GM12864 (cell line): Measurements from ENCODE around the gene XAGE1B.
"Not testable (repeated sequence)": the region's sequence is repeated elsewhere in the genome, so short reads cannot be mapped to it uniquely, and the experiment has no call there.

Experiments used
- DNase-seq: peaks from one replicate; pipeline ENCODE4 v3.0.0-alpha.2; 2011; ENCODE audit warnings: low read depth
- H3K4me3 ChIP-seq: 2 replicates; pipeline ENCODE4 v1.5.1; 2011; ENCODE audit warnings: mild to moderate bottlenecking, low read depth, low read length, control low read depth
- TF ChIP-seq, protein P1 (sequence below): IDR thresholded peaks from 2 replicates; pipeline ENCODE4 v1.5.1; 2011; ENCODE audit warnings: low read depth, mild to moderate bottlenecking, moderate library complexity, low read length, control low read depth, inconsistent platforms; ENCODE audit errors: missing control alignments

XAGE1B gene

DNA sequence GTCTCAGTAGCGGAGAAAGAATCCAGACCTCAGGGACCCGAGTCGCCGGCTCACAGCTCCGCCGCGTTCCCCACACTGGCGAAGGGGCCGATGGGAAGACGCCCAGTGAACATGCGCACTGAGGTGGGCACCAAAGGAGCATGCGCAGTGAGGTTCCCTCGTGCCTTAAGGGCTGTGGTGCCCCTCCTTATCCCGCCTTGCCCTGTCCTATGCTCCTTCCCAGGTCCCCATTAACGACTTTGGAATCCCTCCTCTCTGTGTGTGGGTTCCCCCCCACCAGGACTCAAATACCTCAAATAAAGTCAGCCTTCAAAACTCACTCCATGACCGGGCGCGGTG is at the start of gene XAGE1B:
TSS of gene XAGE1B (minus strand) at position 77 of the 339 bp plus-strand sequence. CDS start 1,536 bp downstream, outside the sequence.
- not testable (repeated sequence) for DNase-seq

DNA sequence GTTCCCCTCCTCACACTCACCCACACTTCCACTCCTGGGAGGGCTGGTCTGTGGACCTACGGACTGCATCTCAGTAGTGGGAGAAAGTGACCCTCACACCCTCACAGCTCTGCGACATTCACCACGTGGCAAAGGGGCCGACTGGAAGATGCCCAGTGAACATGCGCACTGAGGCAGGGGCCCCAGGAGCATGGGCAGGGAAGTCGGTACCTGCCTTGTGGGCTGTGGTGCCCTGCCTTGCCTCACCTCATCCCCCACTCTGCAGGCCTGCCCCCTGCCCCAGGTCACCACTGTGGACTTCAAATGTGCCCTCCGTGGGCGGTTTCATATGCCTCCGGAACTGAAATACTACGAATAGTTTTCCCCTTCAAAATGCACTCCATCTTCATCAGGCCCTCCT is 46.2 kb upstream of the XAGE1B start:
- TF ChIP-seq, protein P1, sequence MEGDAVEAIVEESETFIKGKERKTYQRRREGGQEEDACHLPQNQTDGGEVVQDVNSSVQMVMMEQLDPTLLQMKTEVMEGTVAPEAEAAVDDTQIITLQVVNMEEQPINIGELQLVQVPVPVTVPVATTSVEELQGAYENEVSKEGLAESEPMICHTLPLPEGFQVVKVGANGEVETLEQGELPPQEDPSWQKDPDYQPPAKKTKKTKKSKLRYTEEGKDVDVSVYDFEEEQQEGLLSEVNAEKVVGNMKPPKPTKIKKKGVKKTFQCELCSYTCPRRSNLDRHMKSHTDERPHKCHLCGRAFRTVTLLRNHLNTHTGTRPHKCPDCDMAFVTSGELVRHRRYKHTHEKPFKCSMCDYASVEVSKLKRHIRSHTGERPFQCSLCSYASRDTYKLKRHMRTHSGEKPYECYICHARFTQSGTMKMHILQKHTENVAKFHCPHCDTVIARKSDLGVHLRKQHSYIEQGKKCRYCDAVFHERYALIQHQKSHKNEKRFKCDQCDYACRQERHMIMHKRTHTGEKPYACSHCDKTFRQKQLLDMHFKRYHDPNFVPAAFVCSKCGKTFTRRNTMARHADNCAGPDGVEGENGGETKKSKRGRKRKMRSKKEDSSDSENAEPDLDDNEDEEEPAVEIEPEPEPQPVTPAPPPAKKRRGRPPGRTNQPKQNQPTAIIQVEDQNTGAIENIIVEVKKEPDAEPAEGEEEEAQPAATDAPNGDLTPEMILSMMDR: no peak
- no peak overlapping the region for H3K4me3 ChIP-seq
- DNase-seq: no peak

More for the DNA sequence above, at the start of gene XAGE1B:
- H3K4me3 ChIP-seq: not testable (repeated sequence)

DNA sequence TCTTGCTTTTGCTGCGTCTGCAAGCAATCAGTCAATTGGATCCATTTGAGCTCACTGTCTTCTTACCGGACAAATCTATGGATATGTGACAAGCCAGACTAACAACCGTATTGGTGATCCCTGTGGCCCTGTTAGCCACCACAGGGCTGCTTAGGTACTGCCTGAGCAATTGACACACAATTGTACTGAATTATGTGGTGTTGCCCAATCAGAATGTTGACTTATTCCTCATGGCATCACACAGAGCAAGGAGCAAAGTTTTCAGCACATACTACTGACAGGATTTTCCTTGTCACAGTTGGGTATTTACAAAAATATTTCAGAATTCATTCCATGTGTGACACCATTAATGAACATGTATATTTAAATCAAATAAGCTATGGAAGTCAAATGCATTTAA is 41.3 kb upstream of the XAGE1B start:
- H3K4me3 ChIP-seq: no peak overlapping the region
- DNase-seq: no peak
- TF ChIP-seq, protein P1: no peak

DNA sequence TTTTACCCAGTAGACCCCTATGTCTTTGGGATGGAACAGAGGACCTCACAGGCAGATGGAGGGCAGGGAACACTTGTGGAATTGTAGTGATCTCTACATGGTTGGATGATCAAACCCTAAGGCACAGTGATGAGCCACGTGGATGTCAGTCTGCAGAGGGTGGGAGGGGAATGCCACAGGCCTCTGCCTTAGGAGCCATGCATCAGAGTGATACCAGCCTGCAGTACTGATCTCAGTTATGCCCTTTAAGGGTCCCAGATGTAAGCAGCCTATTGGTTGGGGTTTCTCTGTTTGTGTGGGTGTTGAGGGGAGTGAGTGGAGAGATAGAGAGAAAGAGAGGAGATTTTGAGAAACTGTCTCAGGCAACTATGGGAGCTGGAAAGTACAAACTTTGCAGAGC is 39.9 kb upstream of the XAGE1B start:
- H3K4me3 ChIP-seq: no peak overlapping the region
- no peak for DNase-seq
- TF ChIP-seq, protein P1: no peak

DNA sequence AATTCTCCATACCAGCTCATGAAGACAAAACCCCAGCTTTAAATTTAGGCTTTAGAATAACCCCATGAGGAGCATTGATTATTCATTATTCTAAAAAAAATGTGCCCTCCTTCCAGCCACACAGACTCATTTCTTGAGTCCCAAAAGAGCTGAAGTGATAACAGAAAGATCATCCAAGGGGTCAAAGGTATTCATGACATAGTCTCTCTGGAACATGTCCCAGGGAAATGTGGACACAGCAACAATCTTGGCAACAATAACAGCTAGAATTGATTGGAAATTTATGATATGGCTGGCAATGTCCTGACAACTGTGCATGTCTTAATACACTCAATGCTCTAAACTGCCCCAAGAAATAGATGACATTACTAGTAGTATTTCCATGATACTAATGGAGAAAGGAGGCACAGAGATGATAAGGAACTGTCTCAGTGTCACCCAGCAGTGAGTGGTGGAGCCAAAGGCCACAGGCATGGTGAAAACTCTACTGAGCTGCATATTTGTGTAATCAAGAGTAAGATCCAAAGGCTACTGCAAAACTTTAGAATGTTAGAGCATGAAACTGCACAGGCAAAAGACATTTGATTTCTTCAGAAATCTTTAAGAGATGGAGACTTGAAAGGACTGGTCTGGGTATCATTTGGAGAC is 37.3 kb upstream of the XAGE1B start:
- H3K4me3 ChIP-seq: no peak overlapping the region
- TF ChIP-seq, protein P1: no peak

GRCh38 chrX:52548769-52549168 is 31.9 kb upstream of the XAGE1B start:
- not testable (repeated sequence) for H3K4me3 ChIP-seq, DNase-seq

More for the DNA sequence above, 37.3 kb upstream of the XAGE1B start:
- DNase-seq: no peak

- TF ChIP-seq, protein P1: no peak
- no peak for DNase-seq
- H3K4me3 ChIP-seq: no peak overlapping the region
These were observed 27.4 kb upstream of the XAGE1B start for GRCh38 chrX:52544147-52544840.

DNA sequence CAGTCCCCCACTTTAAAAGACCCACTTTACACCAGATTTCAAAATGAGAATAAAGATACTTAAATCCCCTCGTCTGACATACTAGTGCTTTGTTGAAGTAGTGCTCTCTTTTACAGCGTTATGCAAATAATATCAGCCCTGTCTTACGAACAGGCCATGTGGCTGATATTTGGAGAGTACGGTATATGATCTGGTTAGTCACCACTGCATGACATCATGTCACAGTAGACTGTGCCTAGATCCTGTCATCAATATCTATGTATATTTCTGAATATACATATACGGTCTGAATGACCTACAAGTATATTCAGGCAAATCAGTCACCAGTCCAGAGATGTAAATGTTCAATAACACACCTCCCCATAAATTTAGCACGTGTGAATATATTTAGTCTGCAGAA is 25.4 kb upstream of the XAGE1B start:
- TF ChIP-seq, protein P1: no peak
- DNase-seq: no peak
- H3K4me3 ChIP-seq: no peak overlapping the region

- not testable (repeated sequence) for DNase-seq, H3K4me3 ChIP-seq
These were observed 24.2 kb upstream of the XAGE1B start for GRCh38 chrX:52541051-52541450.

DNA sequence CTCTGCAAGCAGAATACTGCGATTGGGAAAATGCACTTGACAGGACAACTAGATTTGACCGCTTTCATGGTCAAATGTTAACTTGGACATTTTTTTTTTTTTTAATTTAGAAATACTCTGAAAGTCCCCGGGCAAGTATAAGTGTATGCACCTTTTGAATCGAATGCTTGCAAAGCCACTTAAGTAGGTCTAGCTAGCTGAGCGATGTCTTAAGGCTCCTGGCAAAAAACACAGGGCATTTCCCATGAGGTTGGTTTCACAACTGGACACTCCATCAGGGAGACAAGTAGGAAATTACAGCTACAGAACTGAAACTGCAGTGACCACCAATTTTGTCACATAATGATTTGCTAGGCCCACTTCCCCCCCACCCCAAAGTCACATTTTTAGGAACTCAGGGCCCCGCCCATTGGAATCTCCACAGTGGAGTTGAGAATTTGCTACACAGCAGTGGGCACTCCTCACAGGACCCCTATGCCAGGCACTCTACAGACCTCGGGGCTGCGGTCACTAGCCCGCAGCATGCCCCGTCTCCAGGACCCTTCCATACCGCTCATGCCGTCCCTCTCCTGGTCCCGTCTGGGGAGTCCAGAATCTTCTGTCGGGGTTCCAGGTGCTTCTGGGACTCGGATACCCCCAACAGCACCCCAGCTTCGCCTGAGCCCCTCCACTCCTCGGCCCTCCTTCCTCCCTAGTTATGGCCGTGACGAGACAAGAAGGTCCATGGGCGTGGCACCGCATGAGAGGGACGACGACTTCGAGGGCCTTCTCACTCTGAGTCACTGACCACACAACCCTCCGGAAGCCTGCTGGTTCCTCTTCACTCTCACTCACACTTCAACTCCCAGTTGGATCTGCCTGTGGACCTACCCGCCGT is 515 bp downstream of the XAGE1B start:
- H3K4me3 ChIP-seq, DNase-seq: not testable (repeated sequence)

DNA sequence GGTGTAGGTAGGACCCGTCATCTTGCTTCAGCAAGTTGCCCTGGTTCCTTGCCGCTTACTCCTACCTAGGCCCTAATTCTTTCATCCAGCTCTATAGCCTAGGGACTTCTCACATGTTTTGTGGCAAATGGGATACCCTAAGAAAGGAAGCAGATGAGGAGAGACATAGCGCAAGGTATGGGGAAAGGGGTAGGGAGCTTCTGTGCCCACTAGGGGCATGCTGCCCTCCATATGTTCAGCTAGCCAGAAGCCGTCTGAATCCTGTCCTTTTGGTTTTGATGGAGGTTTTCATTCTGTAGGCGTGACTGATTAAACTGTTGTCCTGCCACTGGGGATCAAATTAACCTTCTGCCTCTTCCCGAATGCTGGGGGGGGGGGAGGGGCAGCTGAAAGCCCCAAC is 5.7 kb downstream of the XAGE1B start:
- H3K4me3 ChIP-seq: not testable (repeated sequence)

More for the DNA sequence above, 5.7 kb downstream of the XAGE1B start:
- DNase-seq: not testable (repeated sequence)
